Bronchial epithelial cell (primary cell): ENCODE measurements around the gene MGME1. TPM values are rescaled to one million over a fixed set of nuclear protein-coding genes. Genes with fewer than 3 reads are reported as not detected.

ENCODE experiments used
- DNase-seq: peaks from one replicate; pipeline ENCODE4 v3.0.0-alpha.2; 2010; ENCODE audit warnings: low read depth
- FAIRE-seq: peaks from 2 replicates; lab custom pipeline; 2011; peaks lifted over from hg19 to GRCh38; lab: Jason Lieb, UNC
- H3K27me3 ChIP-seq: 2 replicates; pipeline ENCODE4 v1.5.1; 2011; ENCODE audit warnings: low read length; ENCODE audit not compliant: control insufficient read depth, insufficient read depth
- H3K36me3 ChIP-seq: 2 replicates; pipeline ENCODE4 v1.5.1; 2011; ENCODE audit warnings: low read length; ENCODE audit not compliant: control insufficient read depth, insufficient read depth
- H3K4me3 ChIP-seq: 2 replicates; pipeline ENCODE4 v1.5.1; 2011; ENCODE audit warnings: mild to moderate bottlenecking, low read depth, low read length, control low read depth
- CTCF ChIP-seq: IDR thresholded peaks from 2 replicates; pipeline ENCODE4 v1.5.1; 2011; ENCODE audit warnings: mild to moderate bottlenecking, moderate library complexity, low read length, control low read depth, inconsistent platforms; ENCODE audit not compliant: insufficient read depth, severe bottlenecking
- total RNA-seq: library from RNA; depleted of rRNA; stranded (reverse); fragments of >200 nt; gene quantifications from 2 replicates; pipeline ENCODE4 v1.2.1, GENCODE V29; 2014

MGME1 gene
- total RNA-seq, 1 donor from 2014 or later: 10.3 TPM

GRCh38 chr20:17995967-17996819 is 27.4 kb downstream of the MGME1 start:
- peak; percentile 57 for DNase-seq
- TF ChIP-seq CTCF: peak; percentile 85
- FAIRE-seq: no peak
- Histone ChIP-seq H3K4me3 (no peak overlapping the region), H3K27me3 (no peaks in the 10 kb centered on the region), H3K36me3 (no peaks in the 10 kb centered on the region)

GRCh38 chr20:17998446-17998845 is 29.6 kb downstream of the MGME1 start:
- Histone ChIP-seq H3K4me3 (no peak overlapping the region), H3K27me3 (no peaks in the 10 kb centered on the region), H3K36me3 (no peaks in the 10 kb centered on the region)
- DNase-seq (no peak), FAIRE-seq (no peak)
- TF ChIP-seq CTCF: no peak

- Histone ChIP-seq H3K36me3 (no peaks in the 10 kb centered on the region), H3K27me3 (no peaks in the 10 kb centered on the region), H3K4me3 (no peak overlapping the region)
- DNase-seq (no peak), FAIRE-seq (no peak)
- no peak for TF ChIP-seq CTCF
These were observed 30.7 kb downstream of the MGME1 start for GRCh38 chr20:17999566-17999965.

- peak; percentile 85 for FAIRE-seq
- no peak overlapping the region for H3K4me3 ChIP-seq
- no peak for TF ChIP-seq CTCF
- no peaks in the 10 kb centered on the region for H3K27me3 ChIP-seq
- DNase-seq: peak; percentile 97
- no peaks in the 10 kb centered on the region for H3K36me3 ChIP-seq
These were observed 32.5 kb downstream of the MGME1 start for GRCh38 chr20:18001131-18001921.

GRCh38 chr20:18003897-18004296 is 35.1 kb downstream of the MGME1 start:
- DNase-seq (no peak), FAIRE-seq (no peak)
- Histone ChIP-seq H3K4me3 (no peak overlapping the region), H3K27me3 (no peaks in the 10 kb centered on the region), H3K36me3 (no peaks in the 10 kb centered on the region)
- no peak for TF ChIP-seq CTCF
